Osteoblast (primary cell): ENCODE data around the gene AHI1. TPM values are rescaled to one million over a fixed set of nuclear protein-coding genes. Genes with fewer than 3 reads are reported as not detected.
A peak's percentile ranks its signal among the peaks of the same experiment; 100 is the strongest.

Experiments used
- DNase-seq: peaks from one replicate; pipeline ENCODE4 v3.0.0; 2011; ENCODE audit warnings: low spot score, mixed read lengths; ENCODE audit not compliant: insufficient read length; ENCODE audit errors: missing footprints
- H2AFZ ChIP-seq: 2 replicates; pipeline ENCODE4 v1.6.0; 2011; ENCODE audit warnings: mild to moderate bottlenecking, low read length
- H3K27ac ChIP-seq: 2 replicates; pipeline ENCODE4 v1.5.1; 2011; ENCODE audit warnings: mild to moderate bottlenecking, low read depth, low read length, moderate library complexity
- H3K27me3 ChIP-seq: 2 replicates; pipeline ENCODE4 v1.6.0; 2012; ENCODE audit warnings: mild to moderate bottlenecking, control low read depth, inconsistent platforms, low read length, moderate library complexity; ENCODE audit not compliant: insufficient read depth
- H3K36me3 ChIP-seq: 2 replicates; pipeline ENCODE4 v1.5.1; 2011; ENCODE audit warnings: mild to moderate bottlenecking, low read length, control low read depth, moderate library complexity; ENCODE audit not compliant: insufficient read depth
- H3K4me1 ChIP-seq: 2 replicates; pipeline ENCODE4 v1.5.1; 2011; ENCODE audit warnings: mild to moderate bottlenecking, low read length, control low read depth, moderate library complexity; ENCODE audit not compliant: insufficient read depth
- H3K4me2 ChIP-seq: 2 replicates; pipeline ENCODE4 v1.6.0; 2011; ENCODE audit warnings: mild to moderate bottlenecking, low read length; ENCODE audit not compliant: insufficient read depth
- H3K4me3 ChIP-seq: fragments of 200-600 bp; sonication (generic); 3 replicates; pipeline ENCODE4 v1.5.1; 2012; ENCODE audit warnings: mild to moderate bottlenecking, low read length, inconsistent platforms; ENCODE audit not compliant: insufficient read depth
- H3K79me2 ChIP-seq: 2 replicates; pipeline ENCODE4 v1.6.0; 2012; ENCODE audit warnings: mild to moderate bottlenecking, low read length, control low read depth, inconsistent platforms; ENCODE audit not compliant: insufficient read depth
- H3K9me3 ChIP-seq: 2 replicates; pipeline ENCODE4 v1.5.1; 2011; ENCODE audit warnings: low read depth, low read length, control low read depth
- H4K20me1 ChIP-seq: 2 replicates; pipeline ENCODE4 v1.6.0; 2012; ENCODE audit warnings: mild to moderate bottlenecking, low read length, control low read depth; ENCODE audit not compliant: insufficient read depth
- CTCF ChIP-seq: IDR thresholded peaks from 2 replicates; pipeline ENCODE4 v1.5.1; 2011; ENCODE audit warnings: mild to moderate bottlenecking, low read depth, low read length, moderate library complexity; ENCODE audit errors: extremely low read depth
- total RNA-seq: library from RNA; depleted of rRNA; stranded (reverse); fragments of >200 nt; gene quantifications from 2 replicates; pipeline ENCODE4 v1.2.3, GENCODE V29; 2012

The AHI1 gene
- total RNA-seq, 1 donor, result 50.3 TPM

- DNase-seq, result no peak
- TF ChIP-seq CTCF, result no peak
- Histone ChIP-seq H3K36me3 (no peaks in the 10 kb centered on the region), H3K4me1 (peaks cover 27% of the 10 kb centered on the region), H3K27ac (no peak overlapping the region), H3K9me3 (no peaks in the 10 kb centered on the region), H2AFZ (no peak overlapping the region), H3K27me3 (no peaks in the 10 kb centered on the region), H3K4me2 (no peak overlapping the region), H4K20me1 (no peaks in the 10 kb centered on the region), H3K4me3 (no peak overlapping the region), H3K79me2 (no peaks in the 10 kb centered on the region)
Measured at GRCh38 chr6:135362124-135362523, 135.4 kb downstream of the AHI1 start.

DNA sequence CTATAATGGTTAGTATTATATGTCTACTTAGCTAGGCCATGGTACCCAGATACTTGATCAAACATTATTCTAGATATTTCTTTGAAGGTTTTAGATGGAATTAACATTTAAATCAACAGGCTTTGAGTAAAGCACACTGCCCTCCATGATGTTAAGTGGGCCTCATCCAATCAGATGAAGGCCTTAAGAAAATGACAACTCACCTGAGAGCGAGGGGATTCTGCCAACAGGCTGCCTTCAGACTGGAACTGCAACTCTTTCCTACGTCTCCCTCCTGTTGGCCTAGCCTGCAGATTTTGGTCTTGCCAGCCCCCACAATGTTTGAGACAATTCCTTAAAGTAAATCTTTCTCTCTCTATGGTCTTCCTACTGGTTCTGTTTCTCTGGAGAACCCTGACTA, 137.3 kb downstream of the AHI1 start:
- H3K36me3 ChIP-seq, result no peaks in the 10 kb centered on the region
- H2AFZ ChIP-seq, result no peak overlapping the region
- no peak overlapping the region for H3K4me3 ChIP-seq
- peak overlapping the region; percentile 35 for H3K27ac ChIP-seq
- H3K9me3 ChIP-seq, result no peaks in the 10 kb centered on the region
- no peak overlapping the region for H3K4me2 ChIP-seq
- peaks cover 2% of the 10 kb centered on the region for H3K79me2 ChIP-seq
- peaks cover 27% of the 10 kb centered on the region for H3K4me1 ChIP-seq
- H3K27me3 ChIP-seq, result no peaks in the 10 kb centered on the region
- no peak for DNase-seq
- no peaks in the 10 kb centered on the region for H4K20me1 ChIP-seq
- TF ChIP-seq CTCF, result no peak

DNA sequence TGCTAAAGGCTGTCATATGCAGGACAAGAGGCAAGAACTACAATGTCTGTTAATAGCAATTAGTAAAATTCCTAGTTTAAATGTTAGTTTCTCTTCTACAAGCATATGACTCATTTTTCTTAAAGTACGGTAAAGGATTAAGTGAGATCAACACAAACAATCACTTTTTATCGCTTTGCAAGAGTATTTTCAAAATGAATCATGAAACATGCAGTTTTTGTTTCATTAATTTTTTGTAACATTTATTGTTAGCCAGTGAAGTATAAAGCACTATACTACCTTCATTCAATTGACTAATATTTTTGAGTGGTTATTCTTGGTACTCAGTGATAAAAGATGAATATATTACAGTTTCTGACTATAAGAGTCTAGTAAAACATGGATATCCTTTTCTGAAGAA, 138.6 kb downstream of the AHI1 start:
- no peaks in the 10 kb centered on the region for H3K27me3 ChIP-seq
- no peak for TF ChIP-seq CTCF
- peaks cover 27% of the 10 kb centered on the region for H3K4me1 ChIP-seq
- peak overlapping the region; percentile 20 for H2AFZ ChIP-seq
- peak overlapping the region; percentile 52 for H3K4me3 ChIP-seq
- H4K20me1 ChIP-seq, result no peaks in the 10 kb centered on the region
- H3K9me3 ChIP-seq, result no peaks in the 10 kb centered on the region
- H3K27ac ChIP-seq, result peak overlapping the region; percentile 98
- H3K36me3 ChIP-seq, result no peaks in the 10 kb centered on the region
- DNase-seq, result no peak
- peaks cover 2% of the 10 kb centered on the region for H3K79me2 ChIP-seq
- peak overlapping the region; percentile 89 for H3K4me2 ChIP-seq

DNA sequence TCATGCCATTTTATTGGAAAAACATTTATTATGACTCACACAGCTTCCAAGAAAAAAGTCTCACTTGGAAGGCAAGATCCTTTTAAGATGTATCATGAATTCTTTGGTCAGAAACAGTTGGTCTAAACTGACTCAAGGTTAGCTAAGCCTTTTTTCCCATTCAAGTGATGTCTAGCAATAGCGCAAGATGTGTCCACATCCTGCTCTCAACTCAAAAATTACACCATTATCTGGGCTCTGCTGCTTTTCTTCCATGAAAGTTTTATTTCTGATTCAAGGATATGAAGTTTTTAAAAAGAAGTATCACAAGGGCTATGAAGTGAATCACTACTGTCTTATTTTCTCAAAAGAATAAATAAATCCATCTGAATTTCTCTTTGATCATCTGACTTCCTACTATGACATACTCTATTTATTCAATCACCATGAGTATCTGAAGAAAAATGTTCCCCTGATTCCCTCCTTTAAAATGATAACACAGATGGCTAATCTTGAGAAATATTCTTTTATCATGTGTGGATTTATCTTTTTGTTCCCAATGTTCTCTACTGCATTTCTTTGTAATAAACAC, 139.2 kb downstream of the AHI1 start:
- Histone ChIP-seq H3K27me3 (no peaks in the 10 kb centered on the region), H3K4me1 (peaks cover 27% of the 10 kb centered on the region), H3K27ac (peak overlapping the region; percentile 98), H3K36me3 (no peaks in the 10 kb centered on the region), H4K20me1 (no peaks in the 10 kb centered on the region), H3K4me3 (peak overlapping the region; percentile 52), H3K9me3 (no peaks in the 10 kb centered on the region), H3K4me2 (peak overlapping the region; percentile 89), H2AFZ (peak overlapping the region; percentile 20), H3K79me2 (peaks cover 2% of the 10 kb centered on the region)
- TF ChIP-seq CTCF, result no peak
- peak; percentile 79 for DNase-seq
